NCI-H226 (cell line): ENCODE measurements around the gene MYCBPAP.
A peak's percentile ranks its signal among the peaks of the same experiment; 100 is the strongest.

Experiments
- DNase-seq: peaks from one replicate; pipeline ENCODE4 v3.0.0-alpha.2; 2015

The MYCBPAP gene

DNA sequence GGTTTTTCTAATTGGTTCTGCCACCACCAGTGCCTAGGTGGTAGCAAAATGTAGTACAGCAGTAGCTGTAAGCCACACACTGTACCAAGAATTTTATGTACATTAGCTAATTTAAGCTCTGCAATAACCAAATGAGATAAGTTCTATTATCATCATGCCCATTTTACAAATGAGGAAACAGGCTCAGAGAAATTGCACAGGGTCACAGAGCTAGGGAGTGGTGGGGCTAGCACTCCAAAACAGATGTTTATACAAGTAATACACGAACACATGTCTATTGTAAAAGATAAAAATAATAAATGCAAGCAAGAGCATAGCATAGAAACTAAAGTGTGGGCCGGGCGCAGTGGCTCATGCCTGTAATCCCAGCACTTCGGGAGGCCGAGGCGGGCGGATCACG lies 16.0 kb upstream of the MYCBPAP start:
- no peak for DNase-seq

DNA sequence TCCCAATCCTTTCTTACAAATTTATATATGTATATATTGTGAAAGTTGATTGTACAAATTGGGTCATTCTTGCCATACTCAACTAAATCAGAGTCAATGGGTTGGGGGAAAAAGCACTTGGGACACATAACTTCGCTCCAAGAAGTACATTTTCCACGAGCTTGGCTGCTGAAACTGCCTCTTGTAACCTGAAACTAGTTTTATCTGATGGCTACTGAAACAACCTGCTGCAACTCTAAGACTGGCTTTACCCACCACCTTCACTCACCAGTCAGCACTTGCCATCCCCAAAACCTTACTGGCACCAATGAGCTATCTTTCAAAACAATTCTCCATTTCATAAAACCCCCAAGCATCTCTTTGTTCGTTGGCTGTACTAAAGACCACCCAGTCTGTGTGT lies 14.5 kb upstream of the MYCBPAP start:
- DNase-seq: no peak

DNA sequence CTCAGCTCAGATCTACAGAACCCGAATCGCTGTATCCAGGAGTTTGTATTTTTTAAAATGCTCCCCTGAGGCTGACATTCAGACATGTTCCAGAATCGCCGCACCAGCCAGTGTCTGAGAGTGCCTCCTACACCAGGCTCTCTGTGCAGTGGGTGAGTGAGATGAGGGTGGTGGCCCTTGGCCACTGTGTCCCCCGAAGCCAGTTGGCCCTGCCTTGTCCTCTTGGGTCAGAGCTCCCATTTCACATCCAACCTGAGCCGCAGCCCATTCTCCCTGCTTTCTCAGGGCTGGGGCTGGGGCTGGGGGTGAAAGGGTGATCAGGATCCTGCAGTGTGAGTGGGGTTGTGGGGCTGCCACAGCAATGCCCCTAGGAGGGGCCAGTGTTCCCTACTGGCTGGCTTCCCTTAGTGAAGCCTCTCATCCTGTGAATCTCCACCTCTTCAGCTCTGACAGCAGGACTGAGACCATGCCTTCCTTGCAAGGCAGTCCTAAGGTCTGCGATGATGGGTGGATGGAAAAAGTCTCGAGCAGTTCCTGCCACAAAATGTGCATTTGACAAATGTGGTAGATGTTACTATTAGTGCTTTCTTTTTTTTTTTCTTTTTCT lies 12.9 kb upstream of the MYCBPAP start:
- no peak for DNase-seq

GRCh38 chr17:50495918-50496317 lies 12.3 kb upstream of the MYCBPAP start:
- DNase-seq: peak; percentile 61

DNA sequence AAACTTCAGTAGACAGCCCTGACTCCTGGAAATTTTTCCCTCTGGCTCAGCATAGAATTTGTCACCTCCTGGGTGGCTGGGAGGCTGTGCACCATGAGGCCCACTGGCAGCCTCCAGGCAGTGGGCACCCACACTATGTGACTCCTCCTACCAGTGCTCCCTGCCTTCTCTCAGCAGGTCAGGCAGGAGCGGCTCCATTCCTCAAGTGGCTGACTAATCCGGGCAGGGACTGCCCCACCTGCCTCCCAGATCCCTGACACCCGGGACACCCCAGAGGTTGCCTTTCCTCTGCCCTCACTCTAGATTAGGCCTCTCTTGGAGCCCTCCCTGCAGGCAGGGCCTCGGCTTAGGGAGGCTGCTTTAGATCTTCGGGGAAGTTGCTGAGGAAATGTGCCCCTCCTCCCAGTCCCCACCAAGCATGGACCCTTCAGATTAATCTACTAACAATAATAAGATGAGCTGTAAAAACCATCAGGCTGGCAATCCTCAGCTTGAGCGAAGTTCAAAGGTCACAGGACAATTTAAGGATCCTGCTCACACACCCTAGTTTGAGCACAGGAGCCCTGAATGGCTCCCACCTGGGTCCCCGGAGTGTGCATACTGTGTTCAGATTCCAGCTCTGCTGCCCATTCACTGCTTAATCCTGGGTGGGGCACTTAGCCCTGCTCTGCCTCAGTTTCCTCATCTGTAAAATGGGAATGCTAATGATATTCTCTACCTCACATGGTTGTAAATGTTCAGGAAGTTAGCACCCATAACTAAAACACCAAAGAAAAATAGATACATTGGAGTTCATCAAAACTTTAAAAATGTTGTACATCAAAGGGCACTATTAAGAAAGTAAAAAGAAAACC lies 10.0 kb upstream of the MYCBPAP start:
- peak; percentile 35 for DNase-seq

- DNase-seq: no peak
These were observed 9.0 kb upstream of the MYCBPAP start for GRCh38 chr17:50499270-50499669.

DNA sequence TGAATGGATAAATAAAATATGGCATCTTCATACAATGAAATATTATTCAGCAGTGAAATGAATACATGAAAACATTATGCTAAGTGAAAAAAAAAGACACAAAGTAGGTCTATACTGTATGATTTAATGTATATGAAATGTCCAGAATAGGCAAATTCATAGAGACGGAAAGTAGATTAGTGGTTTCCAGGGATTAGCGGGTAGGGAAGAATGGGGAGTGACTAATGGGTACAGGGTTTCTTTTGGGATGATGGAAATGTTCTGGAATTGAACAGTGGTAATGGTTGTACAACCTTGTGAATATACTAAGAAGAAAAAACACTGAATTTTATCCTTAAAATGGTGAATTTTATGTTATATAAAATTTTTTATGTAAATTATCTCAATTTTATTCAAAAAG lies 8.5 kb upstream of the MYCBPAP start:
- no peak for DNase-seq

DNA sequence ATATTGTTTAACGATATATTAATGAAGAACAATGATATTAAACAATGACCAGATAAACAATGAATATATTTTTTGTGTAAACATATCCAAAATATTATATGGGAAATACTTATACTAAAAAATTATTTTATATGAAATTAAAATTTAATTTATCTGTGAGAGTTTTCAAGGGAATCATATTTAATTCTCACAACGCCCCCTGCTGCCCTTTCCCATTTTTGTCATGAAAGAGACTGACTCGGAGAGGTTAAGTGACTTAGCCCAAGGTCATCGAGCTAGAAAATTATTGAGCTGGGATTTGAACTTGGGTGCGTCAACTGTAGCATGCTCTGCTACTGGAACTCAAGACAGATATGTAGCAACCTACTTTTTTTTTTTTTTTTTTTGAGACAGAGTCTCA lies 7.2 kb upstream of the MYCBPAP start:
- no peak for DNase-seq

- DNase-seq: no peak
These were observed 5.8 kb upstream of the MYCBPAP start for GRCh38 chr17:50502301-50502990.

GRCh38 chr17:50505591-50506130 lies 2.6 kb upstream of the MYCBPAP start:
- DNase-seq: no peak

DNA sequence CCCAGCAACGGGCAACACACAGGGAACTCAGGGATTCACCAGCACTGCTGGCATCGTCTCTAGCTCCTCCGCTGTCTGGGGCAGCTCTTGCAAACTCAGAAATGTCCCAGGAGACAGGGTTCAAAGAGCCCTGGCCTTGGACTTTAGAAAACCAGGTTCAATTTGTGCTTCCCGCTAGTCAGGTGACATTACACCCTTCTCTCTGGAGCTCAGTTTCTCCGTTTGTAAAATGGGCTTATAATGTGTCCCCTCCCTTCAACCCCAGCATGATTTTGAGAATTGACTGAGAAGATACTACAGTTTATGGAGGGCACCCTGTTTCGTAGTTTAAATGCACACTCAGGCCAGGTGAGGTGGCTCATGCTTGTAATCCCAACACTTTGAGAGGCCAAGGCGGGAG lies 1.9 kb upstream of the MYCBPAP start:
- DNase-seq: no peak

GRCh38 chr17:50508573-50509460 lies 578 bp downstream of the MYCBPAP start:
- no peak for DNase-seq

DNA sequence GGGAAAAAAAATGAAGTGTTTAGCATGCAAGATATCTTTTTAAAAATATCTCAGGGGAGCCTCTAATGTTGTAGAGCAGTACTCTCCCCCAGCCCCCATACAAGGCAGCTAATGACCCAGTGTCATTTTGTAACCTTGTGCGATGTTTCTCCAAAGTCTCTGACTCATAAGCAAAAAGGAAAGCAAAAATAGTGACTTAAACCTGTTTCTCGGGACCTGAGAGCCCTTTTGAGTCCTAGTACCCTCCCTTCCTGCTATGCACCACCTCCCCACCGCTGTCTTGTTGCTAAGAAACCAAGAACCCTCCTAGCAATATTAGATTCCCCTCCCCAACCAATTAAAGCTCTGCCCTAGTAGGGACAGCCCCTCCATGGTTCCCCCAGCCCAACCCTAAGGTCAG lies 2.8 kb downstream of the MYCBPAP start:
- no peak for DNase-seq

- no peak for DNase-seq
These were observed 5.3 kb downstream of the MYCBPAP start for GRCh38 chr17:50513495-50513894.

GRCh38 chr17:50514388-50514787 lies 6.1 kb downstream of the MYCBPAP start:
- DNase-seq: no peak

DNA sequence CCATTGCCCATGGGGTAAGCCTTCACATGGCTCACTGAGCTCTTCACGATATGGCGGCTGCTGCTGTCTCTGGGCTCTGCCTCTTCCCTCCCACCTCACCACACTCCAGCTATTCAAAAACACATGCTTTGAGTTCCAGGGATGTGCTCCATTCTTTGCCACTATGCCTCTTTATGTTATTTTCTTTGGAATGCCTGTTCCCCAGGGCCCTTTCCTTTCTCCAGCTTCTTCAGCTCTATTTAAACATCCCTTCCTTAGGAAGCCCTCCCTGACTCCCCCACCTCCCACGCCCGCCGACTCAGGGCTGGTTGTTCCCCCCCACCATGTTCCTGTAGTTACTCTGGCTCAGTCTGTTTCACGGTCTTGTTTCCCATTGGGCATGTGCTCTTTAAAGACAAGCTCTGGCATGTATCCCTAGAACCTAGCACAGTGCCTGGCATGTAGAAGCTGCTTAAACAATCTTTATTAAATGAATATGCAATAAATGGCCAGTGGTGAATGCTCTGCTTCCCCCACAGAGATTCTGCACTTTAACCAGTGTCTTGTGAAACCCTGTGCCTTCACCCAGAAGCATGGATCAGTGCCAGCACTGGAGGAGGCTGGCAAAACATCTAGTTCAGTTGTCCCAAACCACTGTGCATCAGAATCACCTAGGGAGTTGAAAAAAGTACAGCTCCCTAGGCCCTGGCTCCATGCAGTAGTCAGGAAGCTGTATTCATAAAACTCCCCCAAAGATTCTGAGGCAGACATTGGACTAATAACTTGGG lies 6.9 kb downstream of the MYCBPAP start:
- DNase-seq: peak; percentile 61

DNA sequence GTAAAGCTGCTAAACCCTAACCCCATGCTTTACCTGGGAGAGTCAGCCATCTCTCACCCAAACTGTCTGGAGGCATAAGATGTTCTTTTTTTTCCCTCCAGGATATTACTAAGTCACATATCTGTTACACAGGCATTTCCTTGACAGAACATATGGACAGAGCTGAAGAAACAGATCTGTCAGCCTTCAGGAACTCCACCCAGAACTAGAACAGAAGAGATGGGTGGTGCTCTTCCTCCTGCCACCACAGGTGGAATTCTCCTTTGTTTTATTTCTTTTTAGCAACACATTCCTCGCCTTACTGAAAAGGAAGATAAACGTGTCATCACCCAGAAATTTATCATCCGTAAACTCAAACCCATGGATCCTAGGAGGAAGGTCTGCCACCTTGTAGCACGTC lies 8.8 kb downstream of the MYCBPAP start:
- DNase-seq: no peak

- DNase-seq: no peak
These were observed 9.5 kb downstream of the MYCBPAP start for GRCh38 chr17:50517504-50518383.

- DNase-seq: no peak
These were observed 10.3 kb downstream of the MYCBPAP start for GRCh38 chr17:50518384-50519023.

DNA sequence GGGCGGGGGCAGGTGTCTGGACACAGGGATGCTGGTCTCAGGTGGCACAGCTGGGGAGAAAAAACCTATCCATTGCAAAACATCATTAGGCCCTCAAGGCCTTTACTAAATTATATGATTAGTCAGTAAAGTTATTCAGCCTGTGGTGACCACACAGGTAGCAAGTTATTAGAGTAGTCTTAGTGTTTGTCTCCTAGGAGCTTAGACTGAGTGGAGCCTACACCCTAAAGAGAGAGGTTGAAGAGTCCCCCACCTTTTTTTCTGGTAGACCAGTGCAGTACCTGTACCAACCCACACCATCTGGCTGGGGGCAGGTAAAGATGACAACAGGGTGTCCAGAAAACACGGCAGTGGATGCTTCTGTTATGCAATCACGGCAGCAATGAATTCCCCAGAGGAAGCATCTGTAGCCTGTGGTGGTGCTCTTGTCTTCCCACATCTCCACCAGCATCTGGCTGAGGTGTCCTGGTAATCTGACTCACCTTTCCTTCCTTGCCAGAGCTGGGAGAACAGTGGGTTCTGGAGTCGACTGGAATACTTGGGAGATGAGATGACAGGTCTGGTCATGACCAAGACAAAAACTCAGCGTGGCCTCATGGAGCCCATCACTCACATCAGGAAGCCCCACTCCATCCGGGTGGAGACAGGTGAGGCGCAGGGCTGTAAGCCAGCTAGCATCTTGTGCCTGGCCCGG lies 11.0 kb downstream of the MYCBPAP start:
- DNase-seq: peak; percentile 50
